Fibroblast of upper back skin (primary cell): Measurements from ENCODE around the gene ODAD2.
"Not testable (repeated sequence)": the region's sequence is repeated elsewhere in the genome, so short reads cannot be mapped to it uniquely, and the experiment has no call there.

Experiments
- DNase-seq: peaks from one replicate; pipeline ENCODE4 v3.0.0-alpha.2; 2013

The ODAD2 gene, protein sequence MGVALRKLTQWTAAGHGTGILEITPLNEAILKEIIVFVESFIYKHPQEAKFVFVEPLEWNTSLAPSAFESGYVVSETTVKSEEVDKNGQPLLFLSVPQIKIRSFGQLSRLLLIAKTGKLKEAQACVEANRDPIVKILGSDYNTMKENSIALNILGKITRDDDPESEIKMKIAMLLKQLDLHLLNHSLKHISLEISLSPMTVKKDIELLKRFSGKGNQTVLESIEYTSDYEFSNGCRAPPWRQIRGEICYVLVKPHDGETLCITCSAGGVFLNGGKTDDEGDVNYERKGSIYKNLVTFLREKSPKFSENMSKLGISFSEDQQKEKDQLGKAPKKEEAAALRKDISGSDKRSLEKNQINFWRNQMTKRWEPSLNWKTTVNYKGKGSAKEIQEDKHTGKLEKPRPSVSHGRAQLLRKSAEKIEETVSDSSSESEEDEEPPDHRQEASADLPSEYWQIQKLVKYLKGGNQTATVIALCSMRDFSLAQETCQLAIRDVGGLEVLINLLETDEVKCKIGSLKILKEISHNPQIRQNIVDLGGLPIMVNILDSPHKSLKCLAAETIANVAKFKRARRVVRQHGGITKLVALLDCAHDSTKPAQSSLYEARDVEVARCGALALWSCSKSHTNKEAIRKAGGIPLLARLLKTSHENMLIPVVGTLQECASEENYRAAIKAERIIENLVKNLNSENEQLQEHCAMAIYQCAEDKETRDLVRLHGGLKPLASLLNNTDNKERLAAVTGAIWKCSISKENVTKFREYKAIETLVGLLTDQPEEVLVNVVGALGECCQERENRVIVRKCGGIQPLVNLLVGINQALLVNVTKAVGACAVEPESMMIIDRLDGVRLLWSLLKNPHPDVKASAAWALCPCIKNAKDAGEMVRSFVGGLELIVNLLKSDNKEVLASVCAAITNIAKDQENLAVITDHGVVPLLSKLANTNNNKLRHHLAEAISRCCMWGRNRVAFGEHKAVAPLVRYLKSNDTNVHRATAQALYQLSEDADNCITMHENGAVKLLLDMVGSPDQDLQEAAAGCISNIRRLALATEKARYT

DNA sequence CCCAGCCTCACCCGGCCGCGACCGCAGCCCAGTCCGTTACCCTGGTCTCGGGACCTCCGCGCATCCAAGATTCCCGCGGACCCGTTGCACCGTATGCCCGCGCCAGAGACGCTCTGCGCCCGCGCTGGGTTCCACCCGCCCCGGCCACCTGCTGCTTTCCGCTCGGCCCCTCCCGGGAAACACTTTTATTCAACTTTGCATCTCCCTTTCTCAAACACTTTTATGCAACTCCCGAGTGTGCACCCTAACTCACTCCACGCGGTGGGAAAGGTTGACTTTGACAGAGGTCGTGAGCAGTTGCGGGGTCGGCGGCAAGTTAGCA lies at the start of gene ODAD2:
Gene ODAD2 (minus strand): TSS at position 126 of the 322 bp plus-strand sequence. CDS start 3,937 bp downstream, outside the sequence.
- DNase-seq: peak; percentile 6

DNA sequence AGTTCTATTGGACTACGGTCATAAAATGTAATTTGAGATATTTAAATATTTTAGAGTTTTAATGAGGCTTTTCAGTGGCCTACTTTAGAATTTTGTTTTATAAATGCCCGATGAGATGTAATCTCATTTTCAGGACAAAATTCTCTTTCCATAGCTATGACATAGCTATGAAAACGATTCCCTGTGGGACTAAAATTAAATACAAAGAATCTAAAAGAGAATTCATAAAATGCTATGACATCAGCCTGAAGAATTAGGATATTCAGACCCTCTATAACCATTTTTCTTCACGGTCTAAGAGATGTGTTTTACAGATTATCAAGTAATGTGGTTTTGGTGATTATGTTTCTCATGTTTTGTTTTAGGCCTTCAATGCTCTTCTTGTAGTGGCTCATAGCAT lies 48.2 kb upstream of the ODAD2 start:
- DNase-seq: no peak

DNA sequence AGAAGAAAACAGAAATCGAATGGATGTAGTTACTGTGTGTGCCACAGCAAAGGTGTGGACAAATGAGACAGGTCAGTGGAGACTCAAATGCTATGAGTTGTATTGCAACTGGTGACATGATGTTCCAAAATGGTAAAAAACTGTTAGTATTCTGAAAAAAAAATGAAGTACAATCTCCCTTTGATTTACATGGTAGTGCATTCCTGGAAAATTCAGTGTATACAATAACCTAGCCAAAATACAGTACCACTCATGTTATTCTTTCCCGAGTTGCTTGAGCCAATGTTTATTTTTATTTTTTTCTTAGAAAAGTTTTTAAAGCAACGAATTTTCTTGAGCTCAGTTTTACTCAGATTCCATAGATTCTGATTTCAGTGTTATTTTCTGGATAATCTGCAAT lies 47.7 kb upstream of the ODAD2 start:
- no peak for DNase-seq

DNA sequence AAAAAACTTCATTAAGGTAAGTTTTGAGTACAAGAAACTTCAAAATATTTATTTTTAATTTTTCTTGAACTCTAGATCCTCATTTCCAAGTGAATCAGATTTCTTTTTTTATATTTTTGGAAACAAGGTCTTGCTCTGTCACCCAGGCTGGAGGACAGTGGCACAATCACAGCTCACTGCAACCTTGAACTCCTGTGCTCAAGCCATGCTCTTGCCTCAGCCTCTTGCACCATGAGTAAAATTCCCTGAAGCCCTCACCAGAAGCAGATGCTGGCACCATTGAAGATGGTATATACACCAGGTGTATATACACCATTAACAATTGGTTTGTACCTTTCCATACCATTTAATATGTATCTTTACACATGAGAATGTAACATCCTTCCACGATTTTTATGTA lies 45.1 kb upstream of the ODAD2 start:
- DNase-seq: no peak

DNA sequence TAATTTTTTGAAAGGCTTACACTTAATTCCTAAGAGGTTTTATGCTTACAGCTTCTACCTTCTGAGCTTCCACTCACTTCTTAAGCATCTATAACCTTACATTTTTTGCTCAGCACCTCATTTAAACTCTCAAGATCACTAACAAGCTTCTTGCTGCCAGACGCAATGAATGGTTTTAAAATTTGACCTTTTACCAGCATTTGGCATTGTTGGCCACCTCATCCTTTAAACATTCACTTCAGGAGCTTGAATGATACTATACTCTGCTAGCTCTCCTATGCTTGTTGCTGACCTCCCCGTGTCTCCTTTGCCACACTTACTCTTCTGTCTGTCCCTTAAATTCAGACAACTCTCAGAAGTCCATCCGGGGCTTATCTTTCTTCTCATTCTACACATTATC lies 37.7 kb upstream of the ODAD2 start:
- DNase-seq: peak; percentile 43

DNA sequence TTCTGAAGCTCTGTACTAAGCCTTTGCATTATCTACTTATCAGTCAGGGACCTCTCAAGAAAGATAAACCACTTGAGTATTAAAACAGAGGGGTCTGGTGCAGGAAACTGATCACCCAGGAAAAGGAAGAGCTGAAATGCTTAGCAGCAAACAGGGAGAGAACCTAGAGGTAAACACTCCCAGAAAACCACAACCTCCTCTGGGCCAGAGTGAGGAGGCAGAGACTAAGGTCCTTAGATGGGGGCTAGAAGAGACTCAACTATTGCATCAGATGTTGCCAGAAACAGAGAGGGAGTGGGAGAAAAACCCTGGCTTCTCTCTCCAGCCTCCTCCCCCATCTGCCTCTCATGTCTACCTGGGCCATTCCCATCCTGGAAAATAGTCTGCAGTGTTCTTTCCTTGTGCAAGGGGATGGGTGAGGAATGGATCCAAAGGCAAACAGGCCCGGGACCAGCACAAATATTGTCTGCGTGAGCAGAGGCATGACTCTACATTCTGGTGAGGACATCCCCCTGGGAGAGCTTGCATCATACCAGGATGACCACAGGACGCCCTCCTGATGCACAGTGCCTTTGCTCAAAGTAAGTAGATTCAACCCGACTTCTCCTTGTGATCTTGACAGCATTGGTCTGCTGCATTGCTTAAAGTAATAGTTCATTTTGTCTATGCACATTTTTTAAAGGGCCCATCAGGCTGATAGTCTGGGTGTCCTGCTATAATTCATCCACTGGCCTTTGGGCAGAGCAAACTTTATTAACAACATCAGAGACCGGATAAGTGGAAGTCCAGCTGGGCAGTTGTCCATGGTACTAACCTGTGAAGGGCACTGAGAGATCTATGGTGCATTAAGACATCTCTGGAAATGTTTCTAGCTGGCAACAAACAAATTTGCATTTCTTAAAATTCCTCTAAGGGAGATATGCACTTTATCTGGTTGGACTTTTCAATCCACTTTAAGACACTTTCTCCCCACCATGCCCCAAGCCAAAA lies 22.4 kb upstream of the ODAD2 start:
- DNase-seq: peak; percentile 3

DNA sequence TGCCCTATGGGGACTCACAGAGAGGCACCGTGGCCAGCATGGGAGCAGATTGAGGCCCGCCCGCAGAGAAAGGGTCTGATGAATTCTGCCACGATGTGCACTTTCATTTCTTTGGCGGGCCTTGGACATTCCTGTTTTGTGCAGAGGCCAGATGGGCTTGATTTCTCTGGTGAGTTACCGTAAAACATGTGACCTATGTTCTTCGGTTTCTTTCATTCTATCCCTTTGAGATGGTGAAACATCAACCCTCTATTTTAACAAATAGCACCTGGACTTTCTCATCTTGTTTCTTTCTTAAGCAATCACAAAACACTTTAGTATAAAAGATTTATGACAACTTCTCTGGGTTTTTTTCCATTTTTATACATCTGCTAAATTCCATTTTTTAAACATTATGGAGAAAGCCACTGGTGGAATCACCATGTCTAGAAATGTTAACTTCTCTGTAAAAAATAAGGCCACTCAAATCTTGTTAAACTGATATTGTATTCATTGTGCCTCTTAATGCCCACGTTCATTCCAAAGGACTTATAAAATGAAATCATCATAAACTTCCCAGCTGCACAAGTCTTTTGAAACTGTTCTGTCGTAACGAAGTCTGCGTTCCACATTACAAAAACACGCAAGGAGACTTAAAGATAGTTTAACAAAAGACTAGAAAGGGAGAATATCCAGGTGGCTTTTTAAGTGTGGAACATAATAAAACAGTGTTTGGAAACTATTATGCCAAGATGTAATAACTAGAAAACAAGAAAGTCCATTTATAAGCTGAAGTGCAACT lies 21.4 kb upstream of the ODAD2 start:
- DNase-seq: peak; percentile 62

DNA sequence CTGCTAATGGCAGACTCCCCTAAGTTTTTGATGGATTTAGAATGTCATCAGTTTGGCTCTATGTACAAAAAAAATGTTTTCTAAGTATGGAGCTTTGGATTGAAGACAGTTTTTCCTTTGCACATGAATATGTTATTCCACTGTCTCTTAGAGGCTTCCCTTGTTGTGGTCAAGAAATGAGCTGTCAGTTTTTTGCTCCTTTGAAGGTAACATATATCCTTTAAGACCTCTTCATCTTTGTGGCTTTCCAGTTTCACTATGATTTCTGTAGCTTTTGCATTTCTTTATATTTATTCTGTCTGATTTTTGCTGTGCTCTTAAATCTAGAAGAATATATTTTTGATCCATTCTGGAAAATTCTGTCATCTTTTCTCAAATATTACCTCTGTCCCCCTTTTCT lies 15.8 kb upstream of the ODAD2 start:
- DNase-seq: no peak

DNA sequence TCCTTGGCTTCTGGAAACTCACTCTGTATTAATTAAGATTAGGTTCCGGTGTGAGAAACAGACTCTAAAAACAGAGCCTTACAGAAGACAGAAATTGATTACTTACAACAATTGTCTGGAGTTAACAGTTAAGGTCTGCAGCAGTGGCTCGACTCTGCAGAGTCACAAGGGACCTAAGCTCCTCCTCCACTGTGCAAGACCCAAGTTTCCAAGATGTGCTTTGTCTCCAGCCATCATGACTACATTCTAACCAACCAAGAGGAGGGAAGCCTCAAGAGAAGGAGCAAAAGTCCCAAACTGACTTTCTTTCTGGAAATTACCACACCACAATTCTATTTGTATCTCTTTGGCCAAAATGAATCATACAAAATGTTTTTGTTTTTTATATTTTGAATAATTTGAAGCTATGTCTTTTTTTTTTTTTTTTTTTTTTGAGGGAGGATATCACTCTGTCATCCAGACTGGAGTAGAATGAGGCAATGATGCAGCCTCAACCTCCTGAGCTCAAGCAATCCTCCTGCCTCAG lies 14.2 kb upstream of the ODAD2 start:
- DNase-seq: no peak

DNA sequence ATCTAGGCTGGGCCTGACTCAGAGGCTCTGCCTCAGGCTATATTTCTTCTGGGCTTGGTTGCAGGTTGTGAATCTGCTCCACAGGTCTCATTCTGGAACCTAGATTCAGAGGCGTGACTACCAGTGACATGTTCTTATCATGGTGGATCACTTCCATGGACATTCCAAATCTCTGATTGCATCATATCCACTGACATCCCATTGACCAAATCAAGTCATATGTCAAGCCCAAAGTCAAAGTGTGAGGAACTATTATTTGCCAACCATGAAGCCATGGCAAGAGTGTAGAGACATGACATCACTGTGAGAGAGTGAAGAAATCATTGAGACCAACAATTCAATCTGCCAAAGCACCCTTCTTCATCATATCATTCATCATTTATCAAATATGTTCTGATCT lies 11.9 kb upstream of the ODAD2 start:
- no peak for DNase-seq

DNA sequence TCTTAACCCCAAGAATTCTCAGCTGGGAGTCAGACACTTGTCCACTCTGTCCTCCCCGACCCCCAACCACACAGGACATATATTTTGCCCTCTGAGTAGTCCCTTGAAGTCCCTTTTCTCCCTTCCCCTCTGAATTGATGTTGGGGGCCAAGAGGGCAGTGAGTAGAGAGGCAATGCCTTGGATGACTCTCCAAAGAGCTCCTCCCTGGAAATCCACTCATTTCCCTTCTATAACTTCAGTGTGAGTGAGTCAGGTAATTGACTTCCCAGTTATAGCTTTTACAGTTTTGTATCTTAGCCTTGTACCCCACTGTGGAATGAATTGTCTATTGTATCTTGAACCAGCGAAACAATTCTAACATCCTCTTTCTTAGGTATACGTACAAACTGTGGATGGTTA lies 9.2 kb upstream of the ODAD2 start:
- DNase-seq: no peak

DNA sequence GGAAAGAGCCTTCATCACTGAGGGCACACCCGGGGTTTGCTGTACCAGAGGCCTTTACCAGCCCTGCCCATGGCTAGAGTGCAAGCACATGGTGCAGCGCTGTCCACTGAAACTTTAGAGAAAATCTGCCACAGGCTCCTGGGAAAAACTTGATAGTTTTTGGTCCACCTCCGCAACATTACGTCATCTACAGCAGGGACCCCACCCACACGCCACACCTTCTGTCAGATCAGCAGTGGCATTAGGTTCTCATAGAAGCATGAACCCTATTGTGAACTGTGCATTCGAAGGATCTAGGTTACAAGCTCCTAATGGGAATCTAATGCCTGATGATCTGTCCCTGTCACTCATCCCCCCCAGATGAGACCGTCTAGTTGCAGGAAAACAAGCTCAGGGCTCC lies 2.5 kb upstream of the ODAD2 start:
- no peak for DNase-seq

DNA sequence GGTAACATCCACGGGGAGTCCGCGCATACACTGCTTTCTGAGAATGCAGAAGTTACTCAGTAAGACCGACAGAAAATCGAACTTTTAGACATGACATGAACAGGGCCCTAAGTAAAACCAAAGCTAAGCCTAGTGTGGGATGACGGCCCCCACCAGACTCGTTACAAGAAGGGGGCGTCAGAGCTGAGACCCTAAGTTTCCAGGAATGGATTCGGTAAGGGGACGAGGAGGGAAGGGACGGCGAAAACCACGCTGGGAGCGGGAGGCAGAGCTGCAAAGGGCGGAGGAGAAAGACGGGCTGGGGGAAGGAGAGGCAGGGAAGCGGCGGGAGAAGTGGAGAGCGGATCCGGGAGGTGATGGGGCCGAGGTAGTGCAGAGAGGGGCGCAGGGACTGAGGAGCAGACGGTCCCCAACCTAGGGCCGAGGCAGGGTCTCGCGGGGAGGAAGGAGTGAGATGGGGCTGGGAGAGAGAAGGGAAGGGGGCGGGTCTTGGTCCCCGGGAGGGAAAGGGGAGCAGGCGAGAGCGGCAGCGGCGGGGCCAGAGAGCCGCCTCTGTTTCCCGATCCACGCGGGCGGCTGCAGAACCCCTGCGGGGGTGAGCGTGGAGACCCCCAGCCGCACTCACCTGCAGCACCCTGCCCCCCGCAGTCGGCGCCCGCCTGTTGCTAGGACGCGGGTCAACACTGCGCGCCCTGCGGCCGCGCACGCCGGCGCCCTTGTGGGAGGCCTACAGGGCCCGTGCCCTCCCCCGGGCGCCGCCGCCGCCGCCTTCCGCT lies 513 bp downstream of the ODAD2 start:
- DNase-seq: peak; percentile 24

DNA sequence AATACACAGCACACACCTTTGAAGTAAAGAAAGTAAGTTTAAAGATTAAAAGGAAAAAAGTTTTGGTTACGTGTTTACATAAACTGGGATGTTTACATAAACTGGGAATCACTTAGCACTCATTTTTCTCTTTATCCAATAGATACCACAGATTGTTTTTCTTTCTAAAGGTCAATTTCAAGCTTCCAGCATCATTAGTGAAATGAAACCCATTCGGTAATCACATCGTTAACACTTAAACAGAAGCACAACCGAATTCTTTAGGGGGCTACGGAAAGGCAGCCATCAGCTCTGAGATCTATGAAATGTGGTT lies 1.1 kb downstream of the ODAD2 start:
- DNase-seq: no peak

DNA sequence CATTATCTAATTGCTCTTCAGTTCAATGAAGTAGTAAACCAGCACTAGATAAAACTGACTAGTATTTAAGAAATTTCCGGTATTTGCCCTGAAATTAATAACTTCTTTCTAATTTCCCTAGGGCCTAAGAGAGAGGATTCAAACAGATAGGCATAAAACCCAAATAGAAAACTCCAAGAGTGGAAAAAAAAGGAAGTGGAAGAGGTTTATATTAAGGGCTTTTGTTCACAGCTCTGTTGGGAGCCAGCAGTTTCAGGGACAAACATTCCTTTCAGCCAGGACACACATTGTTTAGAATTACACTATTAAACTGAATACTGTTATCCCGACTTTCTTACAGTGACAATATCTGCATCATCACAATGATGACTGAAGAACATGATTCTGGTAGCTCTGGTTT lies 3.6 kb downstream of the ODAD2 start:
- DNase-seq: peak; percentile 8

DNA sequence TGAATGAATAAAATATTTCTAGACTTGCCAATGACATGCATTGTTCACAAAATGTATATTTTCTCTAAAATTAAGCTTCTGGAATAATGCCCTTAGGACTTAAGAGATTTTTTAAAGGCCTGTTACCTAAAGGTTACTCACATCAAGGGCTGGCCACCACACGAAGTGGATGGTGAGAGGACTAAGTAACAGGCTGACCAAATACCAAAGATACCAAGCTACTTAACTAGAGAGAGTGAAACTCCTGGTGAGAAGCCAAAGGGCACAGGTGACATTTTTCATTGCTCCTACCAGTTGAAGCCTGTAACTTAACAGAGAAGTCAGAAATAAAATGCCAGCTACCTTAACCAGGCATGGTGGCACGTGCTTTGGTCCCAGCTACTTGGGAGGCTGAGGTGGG lies 9.5 kb downstream of the ODAD2 start:
- not testable (repeated sequence) for DNase-seq

DNA sequence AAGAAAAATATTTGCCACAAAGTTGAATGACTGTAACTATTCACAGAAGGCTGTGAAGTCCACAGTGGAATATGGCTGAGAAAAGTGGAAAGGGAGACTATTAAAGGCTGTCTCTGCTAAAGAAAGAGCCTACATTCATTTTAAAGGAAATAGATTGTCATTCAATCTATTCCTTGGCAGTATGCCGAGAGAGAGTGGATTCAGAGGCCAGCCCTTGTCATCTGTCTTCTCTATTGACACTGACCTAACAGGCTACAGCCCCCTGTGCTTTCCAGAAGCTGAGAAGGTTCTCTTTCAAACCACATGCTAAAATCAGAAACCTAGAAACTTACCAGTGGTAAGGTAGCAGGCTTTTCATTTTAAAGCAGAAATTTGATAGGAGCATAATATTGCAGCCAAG lies 12.1 kb downstream of the ODAD2 start:
- no peak for DNase-seq

DNA sequence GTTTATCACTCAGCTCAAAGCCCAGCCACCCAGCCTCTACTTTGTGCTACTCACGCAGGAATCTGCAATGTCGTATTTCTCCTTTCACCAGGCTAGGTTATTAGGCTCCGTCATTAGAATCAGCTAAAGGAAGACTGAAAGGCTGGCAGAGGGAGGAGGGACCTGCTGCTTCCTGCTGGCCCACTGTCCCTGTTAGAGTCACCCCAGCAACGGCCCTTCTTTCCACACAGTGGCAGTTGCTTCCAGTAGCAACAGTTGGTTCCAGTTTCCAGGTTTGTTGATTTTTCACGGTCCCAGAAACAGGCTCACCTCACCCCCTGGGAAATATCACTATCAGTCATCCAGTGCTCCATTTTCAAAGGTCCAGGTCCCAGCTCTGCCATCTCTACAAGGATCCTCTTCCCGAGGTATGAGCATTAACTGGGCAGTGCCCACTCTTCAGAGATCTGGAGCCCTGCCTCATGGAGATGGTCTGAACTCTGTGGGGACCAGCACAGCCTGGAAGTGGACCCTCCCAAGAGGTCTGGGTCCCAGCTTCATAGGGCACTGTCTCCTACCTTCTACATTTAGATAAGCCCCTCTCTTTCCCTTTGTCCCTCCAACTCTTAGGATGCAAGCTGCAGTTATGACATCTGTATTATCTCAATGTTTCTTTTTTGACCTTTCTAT lies 15.9 kb downstream of the ODAD2 start:
- no peak for DNase-seq

DNA sequence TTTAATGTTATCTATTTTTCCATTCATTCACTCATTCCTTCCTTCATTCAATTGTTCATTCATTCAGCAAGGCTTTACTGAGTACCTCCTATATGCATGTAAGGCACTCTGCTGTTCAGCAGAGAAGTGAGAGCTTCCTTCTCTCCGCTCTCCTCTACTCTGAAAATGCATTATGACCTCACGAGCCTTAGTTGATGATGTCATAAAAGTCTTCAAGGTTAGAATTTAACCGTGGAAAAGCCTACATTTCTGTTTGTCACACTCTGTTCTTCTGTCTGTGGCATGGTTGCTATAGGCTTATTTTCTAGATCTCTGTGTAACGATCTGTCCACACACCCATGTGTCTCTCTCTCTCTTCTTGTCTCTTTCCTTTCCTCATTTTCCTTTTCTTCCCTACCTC lies 17.1 kb downstream of the ODAD2 start:
- DNase-seq: no peak

DNA sequence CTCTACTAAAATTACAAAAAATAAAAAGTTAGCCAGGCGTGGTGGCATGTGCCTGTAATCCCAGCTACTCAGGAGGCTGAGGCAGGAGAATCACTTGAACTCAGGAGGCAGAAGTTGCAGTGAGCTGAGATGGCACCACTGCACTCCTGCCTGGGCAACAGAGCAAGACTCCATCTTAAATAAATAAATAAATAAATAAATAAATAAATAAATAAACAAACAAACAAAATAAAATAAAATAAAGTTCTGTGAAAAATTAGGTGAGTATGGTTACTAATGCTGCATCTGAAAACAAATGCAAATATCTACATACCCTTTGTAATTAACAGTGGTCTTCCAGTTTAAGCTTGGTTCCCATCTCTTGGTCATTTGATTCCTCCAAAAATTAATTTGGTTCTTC lies 28.1 kb downstream of the ODAD2 start:
- DNase-seq: not testable (repeated sequence)
